ENCODE measurements around the gene TMEM179B. TPM values are rescaled to one million over a fixed set of nuclear protein-coding genes. Genes with fewer than 3 reads are reported as not detected.
A peak's percentile ranks its signal among the peaks of the same experiment; 100 is the strongest.

Gene TMEM179B
- total RNA-seq, 1 experiment from 2014 or later, result 51.6 TPM

- H3K4me3 ChIP-seq (replicated peaks in 1 of 2; ENCODE audit: low read depth in 1 of 2, low read length in 2 of 2), result peak overlapping the region; percentile 86 to 93
- no peaks in the 10 kb centered on the region for H3K9me3 ChIP-seq (ENCODE audit: control insufficient read depth in 1 of 2, insufficient read depth in 1 of 2, low read depth in 1 of 2, low read length in 2 of 2)
- H3K79me2 ChIP-seq (ENCODE audit: insufficient read depth, low read length), result peaks cover 44% of the 10 kb centered on the region
- ChIA-PET CTCF (interaction anchor here (1.3 kb wide), 1 partner anchor 44 kb away, joined by 4 read pairs; the partner anchor contains the start of gene TMEM179B), RAD21 (ENCODE audit: low non-redundant PET in 1 of 2, low total read pairs in 2 of 2, uncharacterized antibody in 2 of 2, unreplicated experiment in 2 of 2) (interaction anchor here in 1 of 2 experiments (1.0 kb wide), 1 partner anchor 9 kb away, joined by 3 read pairs; no protein-coding TSS in a partner anchor), POLR2A (interaction anchor here (0.7 to 2.8 kb wide), 13 partner anchors 10 to 257 kb away, joined by 3 to 113 read pairs (median 8); partner anchors contain the start of genes C11orf98, CSKMT, HNRNPUL2 and LBHD1)
- TF ChIP-seq CBX3 (IDR thresholded peaks at IDR 0.05; ENCODE audit: low read depth) (no peak), ZFX (IDR thresholded peaks at IDR 0.05) (peak; percentile 28; the same call in 1 of the 2 replicates)
- peaks cover 7 to 30% of the 10 kb centered on the region in 2 experiments for H3K4me1 ChIP-seq (ENCODE audit: control insufficient read depth in 1 of 2, insufficient read depth in 2 of 2, low read length in 2 of 2)
- DNase-seq (ENCODE audit: low read depth, low spot score) (peak; percentile 22), ATAC-seq (peak; percentile 5; the same call in 1 of the 2 replicates)
- H3K27ac ChIP-seq (ENCODE audit: low read depth, low read length), result peak overlapping the region; percentile 64
- intact Hi-C loops (cut with micrococcal nuclease), result no loop called here
- H3K9me2 ChIP-seq (ENCODE audit: insufficient read depth), result no peaks in the 10 kb centered on the region
- H3K4me2 ChIP-seq (ENCODE audit: low read length), result peak overlapping the region; percentile 92
- no peak overlapping the region for H2AFZ ChIP-seq (ENCODE audit: low read depth, low read length, poor library complexity, severe bottlenecking)
- peak overlapping the region; percentile 92 for H3K9ac ChIP-seq (ENCODE audit: low read length)
- H3K36me3 ChIP-seq (ENCODE audit: control insufficient read depth in 1 of 2, insufficient read depth in 2 of 2, low read length in 2 of 2), result peaks cover 25% of the 10 kb centered on the region in 2 experiments
- no peaks in the 10 kb centered on the region; the same call in 1 of the 2 replicates for H4K20me1 ChIP-seq (ENCODE audit: insufficient read depth)
- no TSS peak for BruUV-seq (replicated peaks)
- no peaks in the 10 kb centered on the region for H3K27me3 ChIP-seq (ENCODE audit: insufficient read depth, low read length)
Measured at GRCh38 chr11:62830904-62831519, 43.8 kb downstream of the TMEM179B start.

GRCh38 chr11:62831520-62832335 lies 44.5 kb downstream of the TMEM179B start, which contains the start of gene STX5:
Gene STX5, minus strand, starts transcription at chr11:62832051. Its CDS starts 808 bp downstream, at chr11:62831243.
- no peaks in the 10 kb centered on the region for H3K9me3 ChIP-seq (ENCODE audit: control insufficient read depth in 1 of 2, insufficient read depth in 1 of 2, low read depth in 1 of 2, low read length in 2 of 2)
- ChIA-PET POLR2A (interaction anchor here (0.6 to 2.8 kb wide), 22 partner anchors 8 to 1017 kb away, joined by 3 to 113 read pairs (median 5); partner anchors contain the start of genes C11orf98, CSKMT, HNRNPUL2 and LBHD1), RAD21 (ENCODE audit: low non-redundant PET in 1 of 2, low total read pairs in 2 of 2, uncharacterized antibody in 2 of 2, unreplicated experiment in 2 of 2) (interaction anchor here in 1 of 2 experiments (1.0 kb wide), 1 partner anchor 9 kb away, joined by 3 read pairs; no protein-coding TSS in a partner anchor), CTCF (interaction anchor here (0.7 to 1.3 kb wide), 4 partner anchors 25 to 62 kb away, joined by 3 to 6 read pairs (median 4); partner anchors contain the start of genes SLC3A2 and TMEM179B)
- H3K27me3 ChIP-seq (ENCODE audit: insufficient read depth, low read length), result no peaks in the 10 kb centered on the region
- H3K4me3 ChIP-seq (replicated peaks in 1 of 2; ENCODE audit: low read depth in 1 of 2, low read length in 2 of 2), result peak within 1 kb of the TSS; percentile 86 to 93
- ATAC-seq (peak; percentile 89), DNase-seq (ENCODE audit: low read depth, low spot score) (peak; percentile 97)
- BruUV-seq (replicated peaks), result TSS peak; percentile 63
- H2AFZ ChIP-seq (ENCODE audit: low read depth, low read length, poor library complexity, severe bottlenecking), result no peak within 1 kb of the TSS
- no peaks in the 10 kb centered on the region for H3K9me2 ChIP-seq (ENCODE audit: insufficient read depth)
- peaks cover 25 to 32% of the 10 kb centered on the region in 2 experiments for H3K36me3 ChIP-seq (ENCODE audit: control insufficient read depth in 1 of 2, insufficient read depth in 2 of 2, low read length in 2 of 2)
- peaks cover 51% of the 10 kb centered on the region for H3K79me2 ChIP-seq (ENCODE audit: insufficient read depth, low read length)
- H3K4me2 ChIP-seq (ENCODE audit: low read length), result peak within 1 kb of the TSS; percentile 92
- peak within 1 kb of the TSS; percentile 92 for H3K9ac ChIP-seq (ENCODE audit: low read length)
- peak within 1 kb of the TSS; percentile 64 for H3K27ac ChIP-seq (ENCODE audit: low read depth, low read length)
- intact Hi-C loops (cut with micrococcal nuclease), result loop anchor here (1.0 kb wide), 1 partner anchor 10 kb away; no protein-coding TSS in a partner anchor
- H4K20me1 ChIP-seq (ENCODE audit: insufficient read depth), result no peaks in the 10 kb centered on the region; the same call in 1 of the 2 replicates
- H3K4me1 ChIP-seq (ENCODE audit: control insufficient read depth in 1 of 2, insufficient read depth in 2 of 2, low read length in 2 of 2), result peaks cover 7 to 30% of the 10 kb centered on the region in 2 experiments
- TF ChIP-seq, protein P1, sequence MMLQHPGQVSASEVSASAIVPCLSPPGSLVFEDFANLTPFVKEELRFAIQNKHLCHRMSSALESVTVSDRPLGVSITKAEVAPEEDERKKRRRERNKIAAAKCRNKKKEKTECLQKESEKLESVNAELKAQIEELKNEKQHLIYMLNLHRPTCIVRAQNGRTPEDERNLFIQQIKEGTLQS (IDR thresholded peaks at IDR 0.05), result no peak
- TF ChIP-seq CBX3 (IDR thresholded peaks at IDR 0.05; ENCODE audit: low read depth), result no peak
- TF ChIP-seq POLR2AphosphoS5 (IDR thresholded peaks at IDR 0.05; ENCODE audit: low read depth, low read length), result peak; percentile 87
- TF ChIP-seq ZNF274 (IDR thresholded peaks at IDR 0.05; ENCODE audit: low read depth, low read length), result no peak
- no peak for TF ChIP-seq FOSL1 (IDR thresholded peaks at IDR 0.05; ENCODE audit: low read depth)
- TF ChIP-seq YY1 (IDR thresholded peaks at IDR 0.05; ENCODE audit: extremely low read depth, insufficient replicate concordance, low read depth, low read length), result no peak
- TF ChIP-seq REST (IDR thresholded peaks at IDR 0.05; ENCODE audit: low read depth), result no peak
- TF ChIP-seq, protein P2, sequence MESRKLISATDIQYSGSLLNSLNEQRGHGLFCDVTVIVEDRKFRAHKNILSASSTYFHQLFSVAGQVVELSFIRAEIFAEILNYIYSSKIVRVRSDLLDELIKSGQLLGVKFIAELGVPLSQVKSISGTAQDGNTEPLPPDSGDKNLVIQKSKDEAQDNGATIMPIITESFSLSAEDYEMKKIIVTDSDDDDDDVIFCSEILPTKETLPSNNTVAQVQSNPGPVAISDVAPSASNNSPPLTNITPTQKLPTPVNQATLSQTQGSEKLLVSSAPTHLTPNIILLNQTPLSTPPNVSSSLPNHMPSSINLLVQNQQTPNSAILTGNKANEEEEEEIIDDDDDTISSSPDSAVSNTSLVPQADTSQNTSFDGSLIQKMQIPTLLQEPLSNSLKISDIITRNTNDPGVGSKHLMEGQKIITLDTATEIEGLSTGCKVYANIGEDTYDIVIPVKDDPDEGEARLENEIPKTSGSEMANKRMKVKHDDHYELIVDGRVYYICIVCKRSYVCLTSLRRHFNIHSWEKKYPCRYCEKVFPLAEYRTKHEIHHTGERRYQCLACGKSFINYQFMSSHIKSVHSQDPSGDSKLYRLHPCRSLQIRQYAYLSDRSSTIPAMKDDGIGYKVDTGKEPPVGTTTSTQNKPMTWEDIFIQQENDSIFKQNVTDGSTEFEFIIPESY (IDR thresholded peaks at IDR 0.05; ENCODE audit: extremely low read depth, insufficient replicate concordance, low read length), result no peak
